WTC11 (cell line): ENCODE measurements around the gene WWC1. TPM values are rescaled to one million over a fixed set of nuclear protein-coding genes. Genes with fewer than 3 reads are reported as not detected.
A peak's percentile ranks its signal among the peaks of the same experiment; 100 is the strongest.

Experiments used
- ATAC-seq: fragments of 200-7000 bp; cut with Tn5 transposase; 2 replicates; pipeline ENCODE4 v1.10.0; 2021; ENCODE audit warnings: mild to moderate bottlenecking, moderate library complexity
- CTCF ChIA-PET: fragments of 300-600 bp; sonication (Branson Sonifier 250); formaldehyde crosslinking; loops from one replicate; lab custom pipeline; 2021; ENCODE audit warnings: antibody characterized with exemption; lab: Charles Lee
- POLR2A ChIA-PET: fragments of 350-600 bp; sonication (Branson Sonifier 250); formaldehyde crosslinking; loops from one replicate; lab custom pipeline; 2021; ENCODE audit warnings: antibody characterized with exemption; lab: Charles Lee
- DNase-seq: peaks from one replicate; pipeline ENCODE4 v3.0.0; 2021; ENCODE audit warnings: low spot score
- H3K27ac Mint-ChIP-seq: 2 replicates; pipeline ENCODE4 v1.8.0; 2021; ENCODE audit warnings: mixed read lengths
- H3K27me3 Mint-ChIP-seq: 2 replicates; pipeline ENCODE4 v1.8.0; 2021; ENCODE audit warnings: low read depth, mild to moderate bottlenecking, moderate library complexity, mixed read lengths
- H3K36me3 Mint-ChIP-seq: 2 replicates; pipeline ENCODE4 v1.8.0; 2021; ENCODE audit warnings: mixed read lengths
- H3K4me1 Mint-ChIP-seq: 2 replicates; pipeline ENCODE4 v1.8.0; 2022; ENCODE audit warnings: mixed read lengths
- H3K4me3 Mint-ChIP-seq: 2 replicates; pipeline ENCODE4 v1.8.0; 2021; ENCODE audit warnings: mild to moderate bottlenecking, moderate library complexity, mixed read lengths
- H3K9me3 Mint-ChIP-seq: 2 replicates; pipeline ENCODE4 v1.8.0; 2021; ENCODE audit warnings: mixed read lengths
- SMAD4 ChIP-seq: sonication (generic); formaldehyde crosslinking; IDR thresholded peaks from 2 replicates; pipeline ENCODE4 v1.8.0; 2022; ENCODE audit warnings: mild to moderate bottlenecking, missing genetic modification reagents
- ZNF317 ChIP-seq: sonication (generic); formaldehyde crosslinking; IDR thresholded peaks from 2 replicates; pipeline ENCODE4 v1.8.1; 2023; ENCODE audit warnings: low read depth, mild to moderate bottlenecking, moderate library complexity, missing genetic modification reagents, borderline replicate concordance
- ZNF416 ChIP-seq: fragments of 250-450 bp; sonication (Bioruptor Pico); IDR thresholded peaks from 2 replicates; pipeline ENCODE4 v1.9.0; 2021; ENCODE audit warnings: mild to moderate bottlenecking, inconsistent platforms
- total RNA-seq: library from RNA; stranded (reverse); gene quantifications from 3 replicates; pipeline ENCODE4 v1.2.3, GENCODE V29; 2021
- TF ChIP-seq, protein P1 (sequence below): sonication (generic); formaldehyde crosslinking; IDR thresholded peaks from 2 replicates; pipeline ENCODE4 v1.8.0; 2023; ENCODE audit warnings: mild to moderate bottlenecking, missing genetic modification reagents
- TF ChIP-seq, protein P2 (sequence below): fragments of 250-450 bp; sonication (Bioruptor Pico); IDR thresholded peaks from 2 replicates; pipeline ENCODE4 v1.9.0; 2021; ENCODE audit warnings: mild to moderate bottlenecking, borderline replicate concordance

The WWC1 gene
- total RNA-seq, 1 experiment from 2014 or later = 48.4 TPM

DNA sequence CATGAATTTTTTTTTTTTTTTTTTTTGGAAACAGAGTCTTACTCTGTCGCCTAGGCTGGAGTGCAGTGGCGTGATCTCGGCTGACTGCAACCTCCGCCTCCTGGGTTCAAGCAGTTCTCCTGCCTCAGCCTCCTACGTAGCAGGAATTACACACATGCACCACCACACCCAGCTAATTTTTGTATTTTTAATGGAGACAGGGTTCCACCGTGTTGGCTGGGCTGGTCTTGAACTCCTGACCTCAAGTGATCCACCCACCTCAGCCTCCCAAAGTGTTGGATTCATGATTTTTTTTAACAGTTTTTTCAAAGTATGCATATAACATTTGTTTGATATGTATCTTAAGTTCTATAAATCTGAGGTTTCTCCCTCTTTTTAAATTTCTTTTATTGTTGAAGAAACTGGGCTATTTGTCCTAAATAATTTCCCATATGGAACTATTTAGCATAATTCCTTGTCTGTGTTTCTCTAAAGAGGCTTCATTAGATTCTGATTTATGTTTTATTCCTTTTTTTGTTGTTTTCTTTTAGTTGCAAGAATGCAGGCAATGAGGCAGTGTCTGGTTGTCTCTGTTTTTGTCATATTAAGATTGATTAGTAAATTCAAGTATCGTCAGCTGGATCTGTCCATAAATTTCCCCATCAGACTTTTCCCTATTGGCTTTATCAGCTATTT lies 211.3 kb downstream of the WWC1 start:
- ChIA-PET POLR2A (no interaction called here), CTCF (no interaction called here)
- H3K9me3 Mint-ChIP-seq = no peaks in the 10 kb centered on the region
- H3K4me1 Mint-ChIP-seq = no peaks in the 10 kb centered on the region
- peaks cover 51% of the 10 kb centered on the region for H3K36me3 Mint-ChIP-seq
- TF ChIP-seq, protein P1, sequence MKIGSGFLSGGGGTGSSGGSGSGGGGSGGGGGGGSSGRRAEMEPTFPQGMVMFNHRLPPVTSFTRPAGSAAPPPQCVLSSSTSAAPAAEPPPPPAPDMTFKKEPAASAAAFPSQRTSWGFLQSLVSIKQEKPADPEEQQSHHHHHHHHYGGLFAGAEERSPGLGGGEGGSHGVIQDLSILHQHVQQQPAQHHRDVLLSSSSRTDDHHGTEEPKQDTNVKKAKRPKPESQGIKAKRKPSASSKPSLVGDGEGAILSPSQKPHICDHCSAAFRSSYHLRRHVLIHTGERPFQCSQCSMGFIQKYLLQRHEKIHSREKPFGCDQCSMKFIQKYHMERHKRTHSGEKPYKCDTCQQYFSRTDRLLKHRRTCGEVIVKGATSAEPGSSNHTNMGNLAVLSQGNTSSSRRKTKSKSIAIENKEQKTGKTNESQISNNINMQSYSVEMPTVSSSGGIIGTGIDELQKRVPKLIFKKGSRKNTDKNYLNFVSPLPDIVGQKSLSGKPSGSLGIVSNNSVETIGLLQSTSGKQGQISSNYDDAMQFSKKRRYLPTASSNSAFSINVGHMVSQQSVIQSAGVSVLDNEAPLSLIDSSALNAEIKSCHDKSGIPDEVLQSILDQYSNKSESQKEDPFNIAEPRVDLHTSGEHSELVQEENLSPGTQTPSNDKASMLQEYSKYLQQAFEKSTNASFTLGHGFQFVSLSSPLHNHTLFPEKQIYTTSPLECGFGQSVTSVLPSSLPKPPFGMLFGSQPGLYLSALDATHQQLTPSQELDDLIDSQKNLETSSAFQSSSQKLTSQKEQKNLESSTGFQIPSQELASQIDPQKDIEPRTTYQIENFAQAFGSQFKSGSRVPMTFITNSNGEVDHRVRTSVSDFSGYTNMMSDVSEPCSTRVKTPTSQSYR (CRISPR knock-in tag) = no peak
- TF ChIP-seq SMAD4 (no peak), ZNF416 (no peak)
- no peaks in the 10 kb centered on the region for H3K27me3 Mint-ChIP-seq
- no peak overlapping the region for H3K27ac Mint-ChIP-seq
- H3K4me3 Mint-ChIP-seq = no peak overlapping the region
- no peak for DNase-seq
- no peak for ATAC-seq

DNA sequence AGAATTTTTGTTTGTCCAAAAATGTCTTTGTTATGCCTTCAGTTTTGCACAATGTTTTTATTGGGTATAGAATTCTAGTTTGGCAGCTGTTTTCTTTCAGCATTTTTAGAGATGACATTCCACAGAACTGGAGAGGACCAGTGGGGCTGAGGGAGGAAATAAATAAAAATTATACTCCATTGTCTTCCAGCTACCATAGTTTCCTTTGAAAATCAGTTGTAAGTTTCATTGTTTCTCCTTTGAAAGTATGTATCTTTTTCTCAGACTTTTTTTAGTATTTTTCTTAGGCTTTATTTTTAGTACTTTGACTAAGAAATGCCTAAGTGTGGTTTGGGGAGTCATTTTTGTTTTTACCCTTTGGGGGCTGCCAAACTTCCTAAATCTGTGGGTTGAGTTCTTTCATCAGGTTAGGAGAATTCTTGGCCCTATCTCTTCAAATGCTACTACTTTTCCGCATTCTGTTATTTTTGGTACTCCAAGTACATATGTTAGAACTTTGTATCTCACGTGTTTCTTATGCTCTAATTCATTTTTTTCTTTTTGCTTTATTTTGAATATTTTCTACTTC lies 222.5 kb downstream of the WWC1 start:
- DNase-seq = no peak
- no peak for ATAC-seq
- ChIA-PET CTCF (no interaction called here), POLR2A (no interaction called here)
- Mint-ChIP-seq H3K27ac (no peak overlapping the region), H3K9me3 (peaks cover 14% of the 10 kb centered on the region; the same call in 1 of the 2 replicates), H3K36me3 (peaks cover 93% of the 10 kb centered on the region), H3K4me1 (no peaks in the 10 kb centered on the region), H3K27me3 (no peaks in the 10 kb centered on the region), H3K4me3 (no peak overlapping the region)
- TF ChIP-seq, protein P2, sequence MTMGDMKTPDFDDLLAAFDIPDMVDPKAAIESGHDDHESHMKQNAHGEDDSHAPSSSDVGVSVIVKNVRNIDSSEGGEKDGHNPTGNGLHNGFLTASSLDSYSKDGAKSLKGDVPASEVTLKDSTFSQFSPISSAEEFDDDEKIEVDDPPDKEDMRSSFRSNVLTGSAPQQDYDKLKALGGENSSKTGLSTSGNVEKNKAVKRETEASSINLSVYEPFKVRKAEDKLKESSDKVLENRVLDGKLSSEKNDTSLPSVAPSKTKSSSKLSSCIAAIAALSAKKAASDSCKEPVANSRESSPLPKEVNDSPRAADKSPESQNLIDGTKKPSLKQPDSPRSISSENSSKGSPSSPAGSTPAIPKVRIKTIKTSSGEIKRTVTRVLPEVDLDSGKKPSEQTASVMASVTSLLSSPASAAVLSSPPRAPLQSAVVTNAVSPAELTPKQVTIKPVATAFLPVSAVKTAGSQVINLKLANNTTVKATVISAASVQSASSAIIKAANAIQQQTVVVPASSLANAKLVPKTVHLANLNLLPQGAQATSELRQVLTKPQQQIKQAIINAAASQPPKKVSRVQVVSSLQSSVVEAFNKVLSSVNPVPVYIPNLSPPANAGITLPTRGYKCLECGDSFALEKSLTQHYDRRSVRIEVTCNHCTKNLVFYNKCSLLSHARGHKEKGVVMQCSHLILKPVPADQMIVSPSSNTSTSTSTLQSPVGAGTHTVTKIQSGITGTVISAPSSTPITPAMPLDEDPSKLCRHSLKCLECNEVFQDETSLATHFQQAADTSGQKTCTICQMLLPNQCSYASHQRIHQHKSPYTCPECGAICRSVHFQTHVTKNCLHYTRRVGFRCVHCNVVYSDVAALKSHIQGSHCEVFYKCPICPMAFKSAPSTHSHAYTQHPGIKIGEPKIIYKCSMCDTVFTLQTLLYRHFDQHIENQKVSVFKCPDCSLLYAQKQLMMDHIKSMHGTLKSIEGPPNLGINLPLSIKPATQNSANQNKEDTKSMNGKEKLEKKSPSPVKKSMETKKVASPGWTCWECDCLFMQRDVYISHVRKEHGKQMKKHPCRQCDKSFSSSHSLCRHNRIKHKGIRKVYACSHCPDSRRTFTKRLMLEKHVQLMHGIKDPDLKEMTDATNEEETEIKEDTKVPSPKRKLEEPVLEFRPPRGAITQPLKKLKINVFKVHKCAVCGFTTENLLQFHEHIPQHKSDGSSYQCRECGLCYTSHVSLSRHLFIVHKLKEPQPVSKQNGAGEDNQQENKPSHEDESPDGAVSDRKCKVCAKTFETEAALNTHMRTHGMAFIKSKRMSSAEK = no peak
- TF ChIP-seq ZNF317 (CRISPR knock-in tag) = peak; percentile 87

Other genes starting within 250 kb of the WWC1 start
- gene RARS1, start 194.8 kb downstream of the WWC1 start, total RNA-seq = 89.9 to 98.8 TPM (median 95.1 TPM) in 3 replicates
- gene FBLL1, start 237.7 kb downstream of the WWC1 start, total RNA-seq = 4.8 to 7.0 TPM (median 5.3 TPM) in 3 replicates